ENCODE results near the gene SMLR1. TPM values are rescaled to one million over a fixed set of nuclear protein-coding genes. Genes with fewer than 3 reads are reported as not detected.

Gene SMLR1
- total RNA-seq, 1 experiment from 2014 or later: not detected

- CTCF ChIA-PET: no interaction called here
- no peak overlapping the region for H2AFZ ChIP-seq (ENCODE audit: low read length)
- no peaks in the 10 kb centered on the region; the same call in 1 of the 2 replicates for H3K36me3 ChIP-seq (ENCODE audit: low read depth, low read length)
- TF ChIP-seq EZH2phosphoT487 (IDR thresholded peaks at IDR 0.05; ENCODE audit: borderline replicate concordance, low read length) (no peak), CTCF (conservative IDR thresholded peaks at IDR 0.05; ENCODE audit: low read depth, low read length) (no peak), EZH2 (IDR thresholded peaks at IDR 0.05; ENCODE audit: low read length, unreplicated experiment) (no peak)
- H3F3A ChIP-seq (ENCODE audit: low read length, unreplicated experiment): no peaks in the 10 kb centered on the region
- no peak overlapping the region for H3K9ac ChIP-seq (ENCODE audit: low read length)
- H3K27me3 ChIP-seq (ENCODE audit: low read length): no peaks in the 10 kb centered on the region
- H3K9me3 ChIP-seq (ENCODE audit: low read length): no peaks in the 10 kb centered on the region
- no peak overlapping the region for H3K27ac ChIP-seq (ENCODE audit: low read length)
- no peaks in the 10 kb centered on the region for H4K20me1 ChIP-seq (ENCODE audit: low read length)
- BruUV-seq (replicated peaks): no TSS peak
- no peaks in the 10 kb centered on the region for H3K4me1 ChIP-seq (ENCODE audit: insufficient read depth, low read length)
- no peak overlapping the region for H3K4me2 ChIP-seq (ENCODE audit: low read length)
- POLR2A ChIA-PET (ENCODE audit: unreplicated experiment): no interaction called here
- no peak overlapping the region for H3K4me3 ChIP-seq (ENCODE audit: low read length)
- H3K79me2 ChIP-seq (ENCODE audit: low read length): no peaks in the 10 kb centered on the region
- DNase-seq: no peak
- ATAC-seq: no peak
- intact Hi-C loops (cut with micrococcal nuclease): no loop called here
- no peaks in the 10 kb centered on the region for H3K9me2 ChIP-seq (replicated peaks; ENCODE audit: low read length)
Observed at GRCh38 chr6:130865793-130866192, 38.6 kb downstream of the SMLR1 start.

GRCh38 chr6:130869681-130870080 lies 42.5 kb downstream of the SMLR1 start:
- Histone ChIP-seq H3K36me3 (ENCODE audit: low read depth, low read length) (no peaks in the 10 kb centered on the region; the same call in 1 of the 2 replicates), H3K4me3 (ENCODE audit: low read length) (no peak overlapping the region), H3K4me2 (ENCODE audit: low read length) (no peak overlapping the region), H3K4me1 (ENCODE audit: insufficient read depth, low read length) (no peaks in the 10 kb centered on the region), H3F3A (ENCODE audit: low read length, unreplicated experiment) (no peaks in the 10 kb centered on the region), H3K27me3 (ENCODE audit: low read length) (no peaks in the 10 kb centered on the region), H3K9me3 (ENCODE audit: low read length) (no peaks in the 10 kb centered on the region), H2AFZ (ENCODE audit: low read length) (no peak overlapping the region), H3K9ac (ENCODE audit: low read length) (no peak overlapping the region), H3K79me2 (ENCODE audit: low read length) (no peaks in the 10 kb centered on the region), H3K27ac (ENCODE audit: low read length) (no peak overlapping the region), H4K20me1 (ENCODE audit: low read length) (no peaks in the 10 kb centered on the region), H3K9me2 (replicated peaks; ENCODE audit: low read length) (no peaks in the 10 kb centered on the region)
- DNase-seq: no peak
- intact Hi-C loops (cut with micrococcal nuclease): no loop called here
- no peak for TF ChIP-seq EZH2phosphoT487 (IDR thresholded peaks at IDR 0.05; ENCODE audit: borderline replicate concordance, low read length)
- TF ChIP-seq CTCF (conservative IDR thresholded peaks at IDR 0.05; ENCODE audit: low read depth, low read length): no peak
- TF ChIP-seq EZH2 (IDR thresholded peaks at IDR 0.05; ENCODE audit: low read length, unreplicated experiment): no peak
- no peak for ATAC-seq
- CTCF ChIA-PET: no interaction called here
- POLR2A ChIA-PET (ENCODE audit: unreplicated experiment): no interaction called here
- BruUV-seq (replicated peaks): TSS peak; percentile 95

- no peaks in the 10 kb centered on the region; the same call in 1 of the 2 replicates for H3K36me3 ChIP-seq (ENCODE audit: low read depth, low read length)
- no peaks in the 10 kb centered on the region for H3F3A ChIP-seq (ENCODE audit: low read length, unreplicated experiment)
- H3K4me3 ChIP-seq (ENCODE audit: low read length): no peak overlapping the region
- H3K4me1 ChIP-seq (ENCODE audit: insufficient read depth, low read length): no peaks in the 10 kb centered on the region
- H3K27me3 ChIP-seq (ENCODE audit: low read length): no peaks in the 10 kb centered on the region
- intact Hi-C loops (cut with micrococcal nuclease): no loop called here
- DNase-seq: no peak
- H2AFZ ChIP-seq (ENCODE audit: low read length): no peak overlapping the region
- no peaks in the 10 kb centered on the region for H3K79me2 ChIP-seq (ENCODE audit: low read length)
- ATAC-seq: no peak
- no TSS peak for BruUV-seq (replicated peaks)
- H3K4me2 ChIP-seq (ENCODE audit: low read length): no peak overlapping the region
- H4K20me1 ChIP-seq (ENCODE audit: low read length): no peaks in the 10 kb centered on the region
- no peak overlapping the region for H3K9ac ChIP-seq (ENCODE audit: low read length)
- ChIA-PET POLR2A (ENCODE audit: unreplicated experiment) (no interaction called here), CTCF (no interaction called here)
- H3K27ac ChIP-seq (ENCODE audit: low read length): no peak overlapping the region
- TF ChIP-seq EZH2phosphoT487 (IDR thresholded peaks at IDR 0.05; ENCODE audit: borderline replicate concordance, low read length): no peak
- no peak for TF ChIP-seq EZH2 (IDR thresholded peaks at IDR 0.05; ENCODE audit: low read length, unreplicated experiment)
- TF ChIP-seq CTCF (conservative IDR thresholded peaks at IDR 0.05; ENCODE audit: low read depth, low read length): no peak
- no peaks in the 10 kb centered on the region for H3K9me3 ChIP-seq (ENCODE audit: low read length)
- no peaks in the 10 kb centered on the region for H3K9me2 ChIP-seq (replicated peaks; ENCODE audit: low read length)
Observed at GRCh38 chr6:130870179-130870880, 43.1 kb downstream of the SMLR1 start.

All from PC-3 (cell line).